Measurements from ENCODE around the gene WIPF3.
"Not testable (repeated sequence)": the region's sequence is repeated elsewhere in the genome, so short reads cannot be mapped to it uniquely, and the experiment has no call there.

Gene WIPF3

DNA sequence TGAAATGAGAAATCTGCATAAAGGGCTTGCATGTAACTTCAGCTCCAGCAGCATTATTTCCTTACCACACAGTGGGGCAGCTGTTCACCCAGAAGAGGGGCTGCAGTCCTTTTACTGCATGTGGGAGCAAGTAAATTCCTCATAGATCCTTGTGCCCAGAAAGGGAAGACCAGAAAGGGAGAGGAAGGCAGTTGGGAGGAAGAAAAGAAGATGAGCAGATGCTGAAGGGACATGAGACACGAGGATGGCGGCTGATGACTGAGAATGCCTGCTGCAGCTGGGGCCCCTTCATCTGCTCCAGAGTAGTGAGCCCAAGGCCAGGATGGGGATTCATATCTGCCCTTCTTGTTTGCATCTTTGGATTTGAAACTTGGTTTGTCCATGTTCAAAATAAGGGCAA is 80.5 kb downstream of the WIPF3 start:
- Histone ChIP-seq H3K4me3 (ENCODE audit: low read depth, low read length) (no peak overlapping the region), H3K27me3 (no peaks in the 10 kb centered on the region), H3K4me1 (peaks cover 1% of the 10 kb centered on the region), H3K9me3 (no peaks in the 10 kb centered on the region), H3K36me3 (no peaks in the 10 kb centered on the region)
- DNase-seq = no peak
- TF ChIP-seq, protein P1, sequence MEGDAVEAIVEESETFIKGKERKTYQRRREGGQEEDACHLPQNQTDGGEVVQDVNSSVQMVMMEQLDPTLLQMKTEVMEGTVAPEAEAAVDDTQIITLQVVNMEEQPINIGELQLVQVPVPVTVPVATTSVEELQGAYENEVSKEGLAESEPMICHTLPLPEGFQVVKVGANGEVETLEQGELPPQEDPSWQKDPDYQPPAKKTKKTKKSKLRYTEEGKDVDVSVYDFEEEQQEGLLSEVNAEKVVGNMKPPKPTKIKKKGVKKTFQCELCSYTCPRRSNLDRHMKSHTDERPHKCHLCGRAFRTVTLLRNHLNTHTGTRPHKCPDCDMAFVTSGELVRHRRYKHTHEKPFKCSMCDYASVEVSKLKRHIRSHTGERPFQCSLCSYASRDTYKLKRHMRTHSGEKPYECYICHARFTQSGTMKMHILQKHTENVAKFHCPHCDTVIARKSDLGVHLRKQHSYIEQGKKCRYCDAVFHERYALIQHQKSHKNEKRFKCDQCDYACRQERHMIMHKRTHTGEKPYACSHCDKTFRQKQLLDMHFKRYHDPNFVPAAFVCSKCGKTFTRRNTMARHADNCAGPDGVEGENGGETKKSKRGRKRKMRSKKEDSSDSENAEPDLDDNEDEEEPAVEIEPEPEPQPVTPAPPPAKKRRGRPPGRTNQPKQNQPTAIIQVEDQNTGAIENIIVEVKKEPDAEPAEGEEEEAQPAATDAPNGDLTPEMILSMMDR (IDR thresholded peaks at IDR 0.05; ENCODE audit: low read depth, low read length) = no peak

DNA sequence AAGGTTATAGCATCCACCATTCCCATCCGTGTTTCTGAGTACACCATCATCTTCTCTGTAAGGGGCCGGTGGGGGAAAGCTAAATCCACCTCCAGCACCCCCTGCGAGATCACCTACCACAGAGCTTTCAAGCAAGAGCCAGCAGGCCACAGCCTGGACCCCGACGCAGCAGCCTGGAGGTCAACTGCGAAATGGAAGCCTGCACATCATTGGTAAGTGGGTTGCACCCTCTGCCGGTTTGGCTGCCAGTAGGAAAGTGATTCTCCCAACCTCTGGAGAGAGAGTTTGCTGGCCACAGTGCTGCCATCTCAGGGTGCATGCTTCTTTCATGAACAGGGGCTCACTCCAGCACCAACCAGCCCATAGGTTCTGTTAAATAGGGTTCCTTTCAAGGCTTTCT is 81.7 kb downstream of the WIPF3 start:
- Histone ChIP-seq H3K36me3 (no peaks in the 10 kb centered on the region), H3K9me3 (no peaks in the 10 kb centered on the region), H3K4me1 (peaks cover 5% of the 10 kb centered on the region), H3K4me3 (ENCODE audit: low read depth, low read length) (no peak overlapping the region), H3K27me3 (no peaks in the 10 kb centered on the region)
- DNase-seq = no peak
- TF ChIP-seq, protein P1 (IDR thresholded peaks at IDR 0.05; ENCODE audit: low read depth, low read length) = no peak

DNA sequence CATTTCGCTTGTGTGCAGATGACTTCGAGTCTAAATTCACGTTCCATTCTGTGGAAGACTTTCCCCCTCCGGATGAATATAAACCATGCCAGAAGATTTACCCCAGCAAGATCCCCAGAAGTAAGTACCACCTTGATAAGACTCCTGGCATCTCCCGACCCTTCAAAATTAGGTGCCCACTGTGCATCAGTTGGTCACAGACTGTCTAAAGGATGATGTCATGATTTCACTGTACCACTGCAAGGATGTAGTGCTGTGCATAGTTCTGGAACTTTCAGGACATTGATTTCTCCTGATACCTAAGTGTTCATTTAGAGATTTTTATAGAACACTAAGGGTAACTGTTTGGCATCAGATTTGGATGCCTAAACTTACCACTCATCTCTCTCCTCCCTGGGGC is 83.0 kb downstream of the WIPF3 start:
- TF ChIP-seq, protein P1 (IDR thresholded peaks at IDR 0.05; ENCODE audit: low read depth, low read length) = no peak
- Histone ChIP-seq H3K9me3 (no peaks in the 10 kb centered on the region), H3K36me3 (no peaks in the 10 kb centered on the region), H3K27me3 (no peaks in the 10 kb centered on the region), H3K4me3 (ENCODE audit: low read depth, low read length) (no peak overlapping the region), H3K4me1 (peaks cover 5% of the 10 kb centered on the region)
- DNase-seq = no peak

DNA sequence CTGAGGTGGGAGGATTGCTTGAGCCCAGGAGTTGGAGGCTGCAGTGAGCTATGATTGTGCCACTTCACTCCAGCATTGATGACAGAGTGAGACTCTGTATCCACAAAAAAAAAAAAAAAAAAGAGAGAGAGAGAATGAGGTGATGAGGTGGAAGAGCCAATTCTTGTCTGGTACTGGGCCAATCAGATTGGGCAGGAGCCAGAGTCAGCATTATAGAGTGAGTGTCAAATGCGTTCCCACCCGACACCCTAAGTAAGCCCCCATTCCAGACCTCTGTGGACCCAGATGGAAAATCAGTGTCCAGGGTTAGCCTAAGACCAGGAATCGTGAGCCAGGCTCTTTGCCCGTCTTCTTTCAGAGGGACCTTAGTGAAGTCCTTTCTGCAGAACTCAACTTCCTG is 83.9 kb downstream of the WIPF3 start:
- Histone ChIP-seq H3K36me3 (no peaks in the 10 kb centered on the region), H3K27me3 (no peaks in the 10 kb centered on the region), H3K4me1 (peaks cover 5% of the 10 kb centered on the region), H3K9me3 (no peaks in the 10 kb centered on the region), H3K4me3 (ENCODE audit: low read depth, low read length) (no peak overlapping the region)
- TF ChIP-seq, protein P1 (IDR thresholded peaks at IDR 0.05; ENCODE audit: low read depth, low read length) = no peak
- DNase-seq = no peak

DNA sequence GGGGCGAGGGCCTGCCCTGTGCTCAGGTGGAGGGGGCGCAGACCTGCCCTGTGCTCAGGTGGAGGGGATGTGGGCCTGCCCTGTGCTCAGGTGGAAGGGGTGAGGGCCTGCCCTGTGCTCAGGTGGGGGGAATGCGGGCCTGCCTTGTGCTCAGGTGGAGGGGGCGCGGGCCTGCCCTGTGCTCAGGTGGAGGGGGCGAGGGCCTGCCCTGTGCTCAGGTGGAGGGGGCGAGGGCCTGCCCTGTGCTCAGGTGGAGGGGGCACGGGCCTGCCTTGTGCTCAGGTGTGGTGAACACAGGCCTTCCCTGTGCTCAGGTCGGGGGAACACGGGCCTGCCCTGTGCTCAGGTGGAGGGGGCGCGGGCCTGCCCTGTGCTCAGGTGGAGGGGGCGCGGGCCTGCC is 84.5 kb downstream of the WIPF3 start:
- not testable (repeated sequence) for DNase-seq; H3K4me3 ChIP-seq (ENCODE audit: low read depth, low read length); H3K9me3 ChIP-seq; H3K27me3 ChIP-seq; H3K4me1 ChIP-seq; H3K36me3 ChIP-seq

DNA sequence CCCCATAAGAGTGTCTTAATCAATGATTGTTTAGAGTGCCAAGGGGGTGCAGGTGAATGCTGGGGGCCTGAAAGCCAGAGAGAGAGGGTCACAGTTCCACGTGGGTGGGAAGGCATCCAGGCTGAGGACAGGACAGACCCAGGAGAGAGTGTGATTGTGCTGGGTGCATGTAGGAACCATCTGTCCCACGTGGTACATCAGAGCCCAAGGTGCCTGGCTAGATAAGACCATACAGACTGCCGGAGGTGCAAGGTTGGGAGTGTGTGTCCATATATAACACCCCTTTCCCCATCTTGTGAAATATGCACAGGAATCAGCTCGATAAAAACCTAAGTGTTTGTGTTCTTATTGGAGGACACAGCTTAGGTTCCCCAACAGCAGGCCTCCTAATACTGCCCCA is 85.5 kb downstream of the WIPF3 start:
- Histone ChIP-seq H3K9me3 (no peaks in the 10 kb centered on the region), H3K4me1 (peaks cover 5% of the 10 kb centered on the region), H3K4me3 (ENCODE audit: low read depth, low read length) (no peak overlapping the region), H3K36me3 (no peaks in the 10 kb centered on the region), H3K27me3 (no peaks in the 10 kb centered on the region)
- TF ChIP-seq, protein P1 (IDR thresholded peaks at IDR 0.05; ENCODE audit: low read depth, low read length) = no peak
- DNase-seq = no peak

DNA sequence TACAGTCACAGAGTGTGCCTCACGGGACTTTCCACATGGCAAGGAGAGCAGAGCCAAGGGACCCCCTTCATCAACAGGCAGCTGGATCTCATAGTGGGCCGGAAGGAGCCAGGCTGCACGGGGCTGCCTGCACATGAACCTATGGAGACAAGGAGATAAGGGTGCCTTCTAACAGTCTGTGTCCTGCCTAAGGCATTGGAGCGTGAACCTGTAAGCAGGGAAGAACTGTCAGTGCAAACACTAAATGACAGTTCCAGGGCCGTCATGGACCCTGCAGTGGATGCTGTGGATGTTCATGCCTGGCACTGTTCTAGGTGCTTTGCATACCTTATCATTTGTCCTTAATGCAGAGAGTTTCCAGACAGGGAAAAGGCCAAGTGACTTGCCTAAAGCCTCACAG is 85.9 kb downstream of the WIPF3 start:
- H3K9me3 ChIP-seq = no peaks in the 10 kb centered on the region
- peaks cover 5% of the 10 kb centered on the region for H3K4me1 ChIP-seq
- TF ChIP-seq, protein P1 (IDR thresholded peaks at IDR 0.05; ENCODE audit: low read depth, low read length) = no peak
- no peaks in the 10 kb centered on the region for H3K36me3 ChIP-seq
- no peaks in the 10 kb centered on the region for H3K27me3 ChIP-seq
- DNase-seq = peak; percentile 27
- H3K4me3 ChIP-seq (ENCODE audit: low read depth, low read length) = no peak overlapping the region

Data from BE2C (cell line).